ENCODE data around the gene GABARAPL2. TPM values are rescaled to one million over a fixed set of nuclear protein-coding genes. Genes with fewer than 3 reads are reported as not detected.

GABARAPL2 gene
- total RNA-seq, 1 experiment from 2014 or later, result 76.9 TPM

DNA sequence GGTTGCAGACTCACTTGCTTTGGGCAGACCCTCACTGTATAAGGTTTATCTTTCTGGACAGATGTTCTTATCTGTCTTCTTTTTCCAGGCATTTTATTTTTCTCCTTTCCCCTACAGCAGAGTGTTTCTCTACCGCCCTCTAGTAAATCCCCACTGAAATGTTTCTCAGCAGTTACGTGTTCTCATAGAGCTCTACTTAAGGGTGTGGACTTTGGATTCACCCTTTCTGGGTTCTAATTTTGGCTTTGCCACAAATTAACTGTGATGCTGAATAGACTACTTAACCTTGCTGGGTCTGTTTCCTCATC, 54.9 kb downstream of the GABARAPL2 start:
- Histone ChIP-seq H3K4me3 (replicated peaks in 1 of 2; ENCODE audit: low read depth in 1 of 2, low read length in 2 of 2) (no peak overlapping the region), H3K9me2 (ENCODE audit: insufficient read depth) (no peaks in the 10 kb centered on the region), H3K36me3 (ENCODE audit: control insufficient read depth in 1 of 2, insufficient read depth in 2 of 2, low read length in 2 of 2) (peaks cover 8 to 21% of the 10 kb centered on the region in 2 experiments; a peak in 3 of 4 replicates), H3K4me1 (ENCODE audit: control insufficient read depth in 1 of 2, insufficient read depth in 2 of 2, low read length in 2 of 2) (peaks cover 8 to 19% of the 10 kb centered on the region in 2 experiments), H3K9me3 (ENCODE audit: control insufficient read depth in 1 of 2, insufficient read depth in 1 of 2, low read depth in 1 of 2, low read length in 2 of 2) (no peaks in the 10 kb centered on the region), H4K20me1 (ENCODE audit: insufficient read depth) (no peaks in the 10 kb centered on the region), H3K79me2 (ENCODE audit: insufficient read depth, low read length) (peaks cover 9% of the 10 kb centered on the region), H3K27me3 (ENCODE audit: insufficient read depth, low read length) (no peaks in the 10 kb centered on the region), H3K9ac (ENCODE audit: low read length) (no peak overlapping the region), H2AFZ (ENCODE audit: low read depth, low read length, poor library complexity, severe bottlenecking) (no peak overlapping the region), H3K27ac (ENCODE audit: low read depth, low read length) (no peak overlapping the region), H3K4me2 (ENCODE audit: low read length) (peak overlapping the region; percentile 84; the same call in 1 of the 2 replicates)
- ATAC-seq (peak; percentile 26; the same call in 1 of the 2 replicates), DNase-seq (ENCODE audit: low read depth, low spot score) (no peak)
- RAD21 ChIA-PET (ENCODE audit: low non-redundant PET in 1 of 2, low total read pairs in 2 of 2, uncharacterized antibody in 2 of 2, unreplicated experiment in 2 of 2), result interaction anchor here (0.6 to 1.1 kb wide), 3 partner anchors 100 to 422 kb away, joined by 3 read pairs; no protein-coding TSS in a partner anchor
- TF ChIP-seq ZFX (IDR thresholded peaks at IDR 0.05), result no peak
- peak; percentile 67 for TF ChIP-seq RAD21 (IDR thresholded peaks at IDR 0.05; ENCODE audit: low read depth)
- TF ChIP-seq, protein P1, sequence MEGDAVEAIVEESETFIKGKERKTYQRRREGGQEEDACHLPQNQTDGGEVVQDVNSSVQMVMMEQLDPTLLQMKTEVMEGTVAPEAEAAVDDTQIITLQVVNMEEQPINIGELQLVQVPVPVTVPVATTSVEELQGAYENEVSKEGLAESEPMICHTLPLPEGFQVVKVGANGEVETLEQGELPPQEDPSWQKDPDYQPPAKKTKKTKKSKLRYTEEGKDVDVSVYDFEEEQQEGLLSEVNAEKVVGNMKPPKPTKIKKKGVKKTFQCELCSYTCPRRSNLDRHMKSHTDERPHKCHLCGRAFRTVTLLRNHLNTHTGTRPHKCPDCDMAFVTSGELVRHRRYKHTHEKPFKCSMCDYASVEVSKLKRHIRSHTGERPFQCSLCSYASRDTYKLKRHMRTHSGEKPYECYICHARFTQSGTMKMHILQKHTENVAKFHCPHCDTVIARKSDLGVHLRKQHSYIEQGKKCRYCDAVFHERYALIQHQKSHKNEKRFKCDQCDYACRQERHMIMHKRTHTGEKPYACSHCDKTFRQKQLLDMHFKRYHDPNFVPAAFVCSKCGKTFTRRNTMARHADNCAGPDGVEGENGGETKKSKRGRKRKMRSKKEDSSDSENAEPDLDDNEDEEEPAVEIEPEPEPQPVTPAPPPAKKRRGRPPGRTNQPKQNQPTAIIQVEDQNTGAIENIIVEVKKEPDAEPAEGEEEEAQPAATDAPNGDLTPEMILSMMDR (IDR thresholded peaks at IDR 0.05 in 2 of 3, conservative IDR thresholded peaks at IDR 0.05 in 1 of 3; ENCODE audit: borderline replicate concordance in 1 of 3, insufficient read depth in 1 of 3, low read depth in 2 of 3, low read length in 2 of 3), result peak; percentile 45 to 58 (median 47); a peak in 5 of 6 replicates
- POLR2A ChIA-PET, result no interaction called here
- intact Hi-C loops (cut with micrococcal nuclease), result loop anchor here (5.0 kb wide), 3 partner anchors 64 to 424 kb away; partner anchors contain the start of gene TMEM231
- no TSS peak for BruUV-seq (replicated peaks)
- CTCF ChIA-PET, result interaction anchor here (0.9 to 1.5 kb wide), 3 partner anchors 104 to 422 kb away, joined by 4 to 5 read pairs (median 5); no protein-coding TSS in a partner anchor

DNA sequence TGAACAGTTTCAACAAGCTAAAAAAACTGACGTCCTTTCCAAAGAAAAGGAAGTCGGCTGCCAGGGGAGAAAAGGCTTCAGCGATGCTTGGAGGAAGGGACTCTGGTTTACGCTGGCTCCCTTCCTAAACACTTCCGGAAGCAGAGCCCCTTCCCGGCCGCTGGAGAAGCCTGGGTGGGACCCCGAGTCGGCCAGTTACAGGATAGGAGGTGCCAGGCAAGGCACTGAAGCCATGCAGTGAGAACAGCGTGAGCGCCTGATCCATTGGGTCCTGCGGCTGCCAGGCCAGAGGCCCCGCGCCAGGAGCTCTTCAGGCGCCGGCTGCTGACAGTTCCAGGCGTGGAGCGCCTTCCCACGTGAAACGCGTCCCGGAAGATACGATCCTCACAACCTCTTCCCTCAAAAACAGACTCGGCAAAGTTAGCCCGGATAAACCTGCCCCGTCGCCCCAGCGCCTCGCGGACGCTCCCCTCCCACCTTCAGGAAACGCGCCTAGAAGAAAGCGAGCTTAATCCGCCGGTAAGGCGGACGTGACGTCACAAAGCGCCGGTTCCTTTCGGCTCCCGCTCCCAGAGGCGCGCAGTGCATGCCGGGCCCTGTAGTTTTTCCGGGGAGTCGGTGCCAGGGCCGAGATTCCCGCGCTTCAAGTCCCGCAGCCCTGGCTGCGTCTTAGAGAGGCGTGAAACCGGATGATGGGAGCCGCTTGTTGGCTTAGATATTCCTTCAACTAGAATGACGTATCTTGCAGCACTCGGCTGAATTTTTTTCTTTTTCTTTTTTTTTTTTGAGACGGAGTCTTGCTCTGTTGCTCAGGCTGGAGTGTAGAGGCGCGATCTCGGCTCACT, 56.8 kb downstream of the GABARAPL2 start, which contains the start of gene ADAT1:
ADAT1 (minus strand) TSS at position 521 of the 845 bp plus-strand sequence. CDS start 2,482 bp downstream, outside the sequence.
- CTCF ChIA-PET, result interaction anchor here (0.7 to 1.1 kb wide), 2 partner anchors 141 to 424 kb away, joined by 3 to 4 read pairs; no protein-coding TSS in a partner anchor
- peaks cover 8 to 19% of the 10 kb centered on the region in 2 experiments for H3K4me1 ChIP-seq (ENCODE audit: control insufficient read depth in 1 of 2, insufficient read depth in 2 of 2, low read length in 2 of 2)
- H3K4me3 ChIP-seq (replicated peaks in 1 of 2; ENCODE audit: low read depth in 1 of 2, low read length in 2 of 2), result peak within 1 kb of the TSS; percentile 75 to 79
- H3K79me2 ChIP-seq (ENCODE audit: insufficient read depth, low read length), result peaks cover 9% of the 10 kb centered on the region
- intact Hi-C loops (cut with micrococcal nuclease), result loop anchor here (2.0 to 5.0 kb wide), 4 partner anchors 24 to 426 kb away; partner anchors contain the start of genes KARS1, TERF2IP and TMEM231
- peak within 1 kb of the TSS; percentile 86 for H3K27ac ChIP-seq (ENCODE audit: low read depth, low read length)
- peak within 1 kb of the TSS; percentile 90 for H3K9ac ChIP-seq (ENCODE audit: low read length)
- peak within 1 kb of the TSS; percentile 84 for H3K4me2 ChIP-seq (ENCODE audit: low read length)
- ATAC-seq (peak; percentile 95), DNase-seq (ENCODE audit: low read depth, low spot score) (peak; percentile 96)
- H2AFZ ChIP-seq (ENCODE audit: low read depth, low read length, poor library complexity, severe bottlenecking), result no peak within 1 kb of the TSS
- RAD21 ChIA-PET (ENCODE audit: low non-redundant PET in 1 of 2, low total read pairs in 2 of 2, uncharacterized antibody in 2 of 2, unreplicated experiment in 2 of 2), result no interaction called here
- POLR2A ChIA-PET, result interaction anchor here (0.6 to 1.3 kb wide), 6 partner anchors 18 to 154 kb away, joined by 3 to 12 read pairs (median 4); partner anchors contain the start of genes KARS1 and TERF2IP
- TSS peak; percentile 78 for BruUV-seq (replicated peaks)
- H4K20me1 ChIP-seq (ENCODE audit: insufficient read depth), result 0 out of 2 replicates have a peak, but pooled peaks cover 5% of the 10 kb centered on the region
- H3K36me3 ChIP-seq (ENCODE audit: control insufficient read depth in 1 of 2, insufficient read depth in 2 of 2, low read length in 2 of 2), result peaks cover 11 to 31% of the 10 kb centered on the region in 2 experiments
- no peaks in the 10 kb centered on the region for H3K9me2 ChIP-seq (ENCODE audit: insufficient read depth)
- no peaks in the 10 kb centered on the region for H3K27me3 ChIP-seq (ENCODE audit: insufficient read depth, low read length)
- no peaks in the 10 kb centered on the region for H3K9me3 ChIP-seq (ENCODE audit: control insufficient read depth in 1 of 2, insufficient read depth in 1 of 2, low read depth in 1 of 2, low read length in 2 of 2)
- TF ChIP-seq, protein P2, sequence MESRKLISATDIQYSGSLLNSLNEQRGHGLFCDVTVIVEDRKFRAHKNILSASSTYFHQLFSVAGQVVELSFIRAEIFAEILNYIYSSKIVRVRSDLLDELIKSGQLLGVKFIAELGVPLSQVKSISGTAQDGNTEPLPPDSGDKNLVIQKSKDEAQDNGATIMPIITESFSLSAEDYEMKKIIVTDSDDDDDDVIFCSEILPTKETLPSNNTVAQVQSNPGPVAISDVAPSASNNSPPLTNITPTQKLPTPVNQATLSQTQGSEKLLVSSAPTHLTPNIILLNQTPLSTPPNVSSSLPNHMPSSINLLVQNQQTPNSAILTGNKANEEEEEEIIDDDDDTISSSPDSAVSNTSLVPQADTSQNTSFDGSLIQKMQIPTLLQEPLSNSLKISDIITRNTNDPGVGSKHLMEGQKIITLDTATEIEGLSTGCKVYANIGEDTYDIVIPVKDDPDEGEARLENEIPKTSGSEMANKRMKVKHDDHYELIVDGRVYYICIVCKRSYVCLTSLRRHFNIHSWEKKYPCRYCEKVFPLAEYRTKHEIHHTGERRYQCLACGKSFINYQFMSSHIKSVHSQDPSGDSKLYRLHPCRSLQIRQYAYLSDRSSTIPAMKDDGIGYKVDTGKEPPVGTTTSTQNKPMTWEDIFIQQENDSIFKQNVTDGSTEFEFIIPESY (IDR thresholded peaks at IDR 0.05; ENCODE audit: extremely low read depth, insufficient replicate concordance, low read length), result peak; percentile 95
- TF ChIP-seq, protein P1 (IDR thresholded peaks at IDR 0.05 in 2 of 3, conservative IDR thresholded peaks at IDR 0.05 in 1 of 3; ENCODE audit: borderline replicate concordance in 1 of 3, insufficient read depth in 1 of 3, low read depth in 2 of 3, low read length in 2 of 3), result no peak
- peak; percentile 78 for TF ChIP-seq POLR2A (IDR thresholded peaks at IDR 0.05; ENCODE audit: borderline replicate concordance, extremely low read depth, insufficient read depth, insufficient read length)
- no peak for TF ChIP-seq JUND (IDR thresholded peaks at IDR 0.05)
- TF ChIP-seq CBX3 (IDR thresholded peaks at IDR 0.05; ENCODE audit: low read depth), result 0 out of 2 replicates have a peak, but pooled peaks have one; percentile 50
- TF ChIP-seq, protein P3, sequence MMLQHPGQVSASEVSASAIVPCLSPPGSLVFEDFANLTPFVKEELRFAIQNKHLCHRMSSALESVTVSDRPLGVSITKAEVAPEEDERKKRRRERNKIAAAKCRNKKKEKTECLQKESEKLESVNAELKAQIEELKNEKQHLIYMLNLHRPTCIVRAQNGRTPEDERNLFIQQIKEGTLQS (IDR thresholded peaks at IDR 0.05), result no peak
- TF ChIP-seq ZNF274 (IDR thresholded peaks at IDR 0.05; ENCODE audit: low read depth, low read length), result no peak

All from HCT116 (cell line).